GM12878 (cell line): ENCODE data around the gene TNIP1. TPM values are rescaled to one million over a fixed set of nuclear protein-coding genes. Genes with fewer than 3 reads are reported as not detected.
A peak's percentile ranks its signal among the peaks of the same experiment; 100 is the strongest.

Experiments
- BHLHE40 ChIP-seq, 2 experiments: fragments of 450-650 bp in 1 of 2; IDR thresholded peaks; 2 replicates each; pipeline ENCODE4 v1.6.1; 2011 to 2017; ENCODE audit warnings: low read depth in 2 of 2, borderline replicate concordance in 1 of 2, improper control_type of control experiment in 1 of 2, low read length in 1 of 2, mild to moderate bottlenecking in 1 of 2
- CBX5 ChIP-seq: sonication (generic); IDR thresholded peaks from 2 replicates; pipeline ENCODE4 v1.6.1; 2016; ENCODE audit warnings: low read depth, moderate library complexity, mild to moderate bottlenecking, inconsistent platforms
- CHD1 ChIP-seq: IDR thresholded peaks from 2 replicates; pipeline ENCODE4 v1.6.1; 2012; ENCODE audit warnings: low read depth, low read length, improper control_type of control experiment
- CHD2 ChIP-seq: IDR thresholded peaks from 2 replicates; pipeline ENCODE4 v1.6.1; 2011; ENCODE audit warnings: low read depth, low read length, improper control_type of control experiment, borderline replicate concordance
- EGR1 ChIP-seq, 2 experiments: IDR thresholded peaks; 1 replicate in 1 of 2; 2 replicates in 1 of 2; pipeline ENCODE4 v1.6.1; 2011 to 2012; ENCODE audit warnings: low read depth in 2 of 2, low read length in 2 of 2, borderline replicate concordance in 1 of 2, mild to moderate bottlenecking in 1 of 2, moderate library complexity in 1 of 2
- GABPA ChIP-seq: IDR thresholded peaks from 2 replicates; pipeline ENCODE4 v1.6.1; 2014; ENCODE audit warnings: antibody characterized with exemption, low read depth, mild to moderate bottlenecking, inconsistent platforms
- HDAC2 ChIP-seq: fragments of 200-600 bp; sonication (generic); IDR thresholded peaks from 2 replicates; pipeline ENCODE4 v1.6.1; 2017
- HDAC6 ChIP-seq: fragments of 200-600 bp; sonication (generic); IDR thresholded peaks from one replicate; pipeline ENCODE4 v1.8.0; 2017; ENCODE audit warnings: antibody characterized with exemption; ENCODE audit not compliant: unreplicated experiment
- IRF4 ChIP-seq: IDR thresholded peaks from 2 replicates; pipeline ENCODE4 v1.6.1; 2011; ENCODE audit warnings: low read depth, low read length
- KDM1A ChIP-seq: fragments of 200-600 bp; sonication (generic); IDR thresholded peaks from 2 replicates; pipeline ENCODE4 v1.6.1; 2016; ENCODE audit warnings: borderline replicate concordance
- LARP7 ChIP-seq: fragments of 450-650 bp; IDR thresholded peaks from 2 replicates; pipeline ENCODE4 v1.6.1; 2017; ENCODE audit warnings: mild to moderate bottlenecking
- NFYA ChIP-seq: IDR thresholded peaks from 2 replicates; pipeline ENCODE4 v1.6.1; 2011; ENCODE audit warnings: low read depth, mild to moderate bottlenecking, low read length, improper control_type of control experiment, borderline replicate concordance
- RELA ChIP-seq: fragments of 450-650 bp; IDR thresholded peaks from 2 replicates; pipeline ENCODE4 v1.8.0; 2014; ENCODE audit warnings: borderline replicate concordance; ENCODE audit not compliant: partially characterized antibody
- SMAD1 ChIP-seq: fragments of 450-650 bp; IDR thresholded peaks from 2 replicates; pipeline ENCODE4 v1.6.1; 2018; ENCODE audit warnings: mild to moderate bottlenecking, low read depth; ENCODE audit not compliant: partially characterized antibody
- SRF ChIP-seq, 2 experiments: IDR thresholded peaks; 2 replicates each; pipeline ENCODE4 v1.6.1; 2011; ENCODE audit warnings: low read depth in 2 of 2, low read length in 2 of 2, mild to moderate bottlenecking in 1 of 2, moderate library complexity in 1 of 2
- STAT1 ChIP-seq: fragments of 450-650 bp; conservative IDR thresholded peaks from 2 replicates; pipeline ENCODE4 v1.6.1; 2014; ENCODE audit warnings: antibody characterized with exemption, mild to moderate bottlenecking
- SUPT20H ChIP-seq: IDR thresholded peaks from 2 replicates; pipeline ENCODE4 v1.6.1; 2011; ENCODE audit warnings: low read depth, mild to moderate bottlenecking, low read length, moderate library complexity, borderline replicate concordance; ENCODE audit not compliant: control insufficient read depth
- TCF7 ChIP-seq: IDR thresholded peaks from 2 replicates; pipeline ENCODE4 v1.6.1; 2014; ENCODE audit warnings: antibody characterized with exemption, borderline replicate concordance
- ZBED1 ChIP-seq: IDR thresholded peaks from 2 replicates; pipeline ENCODE4 v1.6.1; 2016; ENCODE audit warnings: borderline replicate concordance
- ZNF217 ChIP-seq: fragments of 450-650 bp; IDR thresholded peaks from 2 replicates; pipeline ENCODE4 v1.6.1; 2017; ENCODE audit warnings: antibody characterized with exemption, mild to moderate bottlenecking
- ZNF24 ChIP-seq: fragments of 450-650 bp; IDR thresholded peaks from 2 replicates; pipeline ENCODE4 v1.6.1; 2017; ENCODE audit warnings: antibody characterized with exemption, mild to moderate bottlenecking
- polyA plus RNA-seq, 11 experiments: library from polyadenylated mRNA; depleted of rRNA in 4 of 11; unstranded in 6 of 11; stranded (reverse) in 5 of 11; fragments of >200 nt; fragmentation: Nextera tagmentation in 4 of 11; fragmentation: Illumina TruSeq in 1 of 11; extraction: Ambion mirVana in 4 of 11; extraction: Trizol in 1 of 11; gene quantifications; 1 replicate in 1 of 11; 2 replicates in 10 of 11; pipeline versions ENCODE4 v1.2.1 to v1.2.3, GENCODE V29; 2011 to 2016; ENCODE audit warnings: inconsistent platforms in 2 of 11, missing spikeins in 2 of 11, low read depth in 1 of 11
- total RNA-seq, 4 experiments: library from RNA; depleted of rRNA in 3 of 4; stranded (reverse); fragments of >200 nt in 3 of 4; fragmentation: Illumina TruSeq in 1 of 4; extraction: Trizol in 1 of 4; gene quantifications; 2 replicates each; pipeline versions ENCODE4 v1.2.1 to v1.2.3, GENCODE V29; 2013 to 2021
- TF ChIP-seq, protein P1 (sequence below): fragments of 450-650 bp; formaldehyde crosslinking; IDR thresholded peaks from 2 replicates; pipeline ENCODE4 v1.4.0; 2020; ENCODE audit warnings: mild to moderate bottlenecking, moderate library complexity
- TF ChIP-seq, protein P2 (sequence below): fragments of 450-650 bp; conservative IDR thresholded peaks from 2 replicates; pipeline ENCODE4 v1.6.1; 2017; ENCODE audit warnings: mild to moderate bottlenecking, moderate library complexity
- TF ChIP-seq, protein P3 (sequence below): fragments of 450-650 bp; IDR thresholded peaks from 2 replicates; pipeline ENCODE4 v1.6.1; 2017; ENCODE audit warnings: low read depth, mild to moderate bottlenecking, moderate library complexity

The TNIP1 gene
- total and polyA plus RNA-seq, 10 of the 15 experiments (the other 5 are each of a cell fraction or from before 2014, with no cell fraction given), result 4.4 to 279 (median 150) TPM

DNA sequence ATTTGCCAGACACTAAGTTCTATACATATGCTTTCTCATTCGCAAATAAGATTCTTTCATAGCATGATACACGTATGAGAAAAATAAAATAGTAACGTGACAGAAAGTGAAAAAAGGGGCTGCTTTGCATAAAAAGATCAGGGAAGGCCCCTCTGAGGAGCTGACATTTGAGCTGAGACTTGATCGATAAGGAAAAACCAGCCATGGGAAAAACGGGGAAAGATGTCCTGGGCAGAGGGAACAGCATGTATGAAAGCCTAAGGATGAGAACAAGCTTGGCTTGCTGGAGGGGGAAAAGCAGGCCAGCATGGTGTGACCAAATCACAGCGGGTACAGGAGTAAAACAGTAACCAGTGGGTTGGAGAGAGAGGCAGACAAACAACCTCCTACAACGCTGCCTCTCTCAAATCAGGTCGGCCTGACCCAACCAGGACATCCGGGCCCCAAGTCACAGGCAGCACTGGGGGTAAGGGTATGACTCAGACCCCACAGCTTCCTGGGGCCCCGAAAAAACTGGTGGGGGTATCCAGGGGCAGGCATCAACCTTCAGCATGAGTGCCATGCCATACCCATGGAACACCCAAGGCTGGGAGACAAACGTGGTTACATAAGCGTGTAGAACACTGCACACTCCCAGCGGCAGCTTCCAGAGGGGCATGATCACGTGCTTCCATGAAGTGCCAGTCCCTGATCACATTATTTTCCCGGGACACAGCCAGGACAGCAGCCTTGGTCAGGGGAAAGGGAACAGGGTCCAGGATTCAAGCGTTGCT is 2.2 kb downstream of the TNIP1 start (continued):
- TF ChIP-seq CHD1, result no peak
- TF ChIP-seq, protein P1, sequence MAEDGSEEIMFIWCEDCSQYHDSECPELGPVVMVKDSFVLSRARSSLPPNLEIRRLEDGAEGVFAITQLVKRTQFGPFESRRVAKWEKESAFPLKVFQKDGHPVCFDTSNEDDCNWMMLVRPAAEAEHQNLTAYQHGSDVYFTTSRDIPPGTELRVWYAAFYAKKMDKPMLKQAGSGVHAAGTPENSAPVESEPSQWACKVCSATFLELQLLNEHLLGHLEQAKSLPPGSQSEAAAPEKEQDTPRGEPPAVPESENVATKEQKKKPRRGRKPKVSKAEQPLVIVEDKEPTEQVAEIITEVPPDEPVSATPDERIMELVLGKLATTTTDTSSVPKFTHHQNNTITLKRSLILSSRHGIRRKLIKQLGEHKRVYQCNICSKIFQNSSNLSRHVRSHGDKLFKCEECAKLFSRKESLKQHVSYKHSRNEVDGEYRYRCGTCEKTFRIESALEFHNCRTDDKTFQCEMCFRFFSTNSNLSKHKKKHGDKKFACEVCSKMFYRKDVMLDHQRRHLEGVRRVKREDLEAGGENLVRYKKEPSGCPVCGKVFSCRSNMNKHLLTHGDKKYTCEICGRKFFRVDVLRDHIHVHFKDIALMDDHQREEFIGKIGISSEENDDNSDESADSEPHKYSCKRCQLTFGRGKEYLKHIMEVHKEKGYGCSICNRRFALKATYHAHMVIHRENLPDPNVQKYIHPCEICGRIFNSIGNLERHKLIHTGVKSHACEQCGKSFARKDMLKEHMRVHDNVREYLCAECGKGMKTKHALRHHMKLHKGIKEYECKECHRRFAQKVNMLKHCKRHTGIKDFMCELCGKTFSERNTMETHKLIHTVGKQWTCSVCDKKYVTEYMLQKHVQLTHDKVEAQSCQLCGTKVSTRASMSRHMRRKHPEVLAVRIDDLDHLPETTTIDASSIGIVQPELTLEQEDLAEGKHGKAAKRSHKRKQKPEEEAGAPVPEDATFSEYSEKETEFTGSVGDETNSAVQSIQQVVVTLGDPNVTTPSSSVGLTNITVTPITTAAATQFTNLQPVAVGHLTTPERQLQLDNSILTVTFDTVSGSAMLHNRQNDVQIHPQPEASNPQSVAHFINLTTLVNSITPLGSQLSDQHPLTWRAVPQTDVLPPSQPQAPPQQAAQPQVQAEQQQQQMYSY (CRISPR knock-in tag), result no peak
- no peak for TF ChIP-seq SUPT20H
- TF ChIP-seq SRF (IDR thresholded peaks at IDR 0.05; ENCODE audit: low read depth in 2 of 2, low read length in 2 of 2), result peak; percentile 88 to 93
- TF ChIP-seq EGR1 (IDR thresholded peaks at IDR 0.05; ENCODE audit: borderline replicate concordance in 1 of 2, low read depth in 2 of 2, low read length in 2 of 2), result peak in 1 of 2 experiments; percentile 32; a peak in 1 of 3 replicates
- TF ChIP-seq RELA, result no peak
- TF ChIP-seq, protein P2, sequence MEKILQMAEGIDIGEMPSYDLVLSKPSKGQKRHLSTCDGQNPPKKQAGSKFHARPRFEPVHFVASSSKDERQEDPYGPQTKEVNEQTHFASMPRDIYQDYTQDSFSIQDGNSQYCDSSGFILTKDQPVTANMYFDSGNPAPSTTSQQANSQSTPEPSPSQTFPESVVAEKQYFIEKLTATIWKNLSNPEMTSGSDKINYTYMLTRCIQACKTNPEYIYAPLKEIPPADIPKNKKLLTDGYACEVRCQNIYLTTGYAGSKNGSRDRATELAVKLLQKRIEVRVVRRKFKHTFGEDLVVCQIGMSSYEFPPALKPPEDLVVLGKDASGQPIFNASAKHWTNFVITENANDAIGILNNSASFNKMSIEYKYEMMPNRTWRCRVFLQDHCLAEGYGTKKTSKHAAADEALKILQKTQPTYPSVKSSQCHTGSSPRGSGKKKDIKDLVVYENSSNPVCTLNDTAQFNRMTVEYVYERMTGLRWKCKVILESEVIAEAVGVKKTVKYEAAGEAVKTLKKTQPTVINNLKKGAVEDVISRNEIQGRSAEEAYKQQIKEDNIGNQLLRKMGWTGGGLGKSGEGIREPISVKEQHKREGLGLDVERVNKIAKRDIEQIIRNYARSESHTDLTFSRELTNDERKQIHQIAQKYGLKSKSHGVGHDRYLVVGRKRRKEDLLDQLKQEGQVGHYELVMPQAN, result 0 out of 2 replicates have a peak, but pooled peaks have one; percentile 37
- TF ChIP-seq NFYA, result no peak
- no peak for TF ChIP-seq ZNF24
- no peak for TF ChIP-seq GABPA
- TF ChIP-seq LARP7, result 0 out of 2 replicates have a peak, but pooled peaks have one; percentile 56
- no peak for TF ChIP-seq CHD2
- TF ChIP-seq HDAC2, result no peak
- TF ChIP-seq ZBED1, result peak; percentile 31; the same call in 1 of the 2 replicates
- no peak for TF ChIP-seq KDM1A
- TF ChIP-seq STAT1, result no peak
- TF ChIP-seq TCF7, result no peak
- no peak for TF ChIP-seq SMAD1
- no peak for TF ChIP-seq ZNF217
- TF ChIP-seq HDAC6, result no peak
- no peak for TF ChIP-seq CBX5
- peak; percentile 62; the same call in 1 of the 2 replicates for TF ChIP-seq IRF4
- peak; percentile 79 to 82 for TF ChIP-seq BHLHE40 (IDR thresholded peaks at IDR 0.05; ENCODE audit: borderline replicate concordance in 1 of 2, low read depth in 2 of 2, low read length in 1 of 2)
- TF ChIP-seq, protein P3, sequence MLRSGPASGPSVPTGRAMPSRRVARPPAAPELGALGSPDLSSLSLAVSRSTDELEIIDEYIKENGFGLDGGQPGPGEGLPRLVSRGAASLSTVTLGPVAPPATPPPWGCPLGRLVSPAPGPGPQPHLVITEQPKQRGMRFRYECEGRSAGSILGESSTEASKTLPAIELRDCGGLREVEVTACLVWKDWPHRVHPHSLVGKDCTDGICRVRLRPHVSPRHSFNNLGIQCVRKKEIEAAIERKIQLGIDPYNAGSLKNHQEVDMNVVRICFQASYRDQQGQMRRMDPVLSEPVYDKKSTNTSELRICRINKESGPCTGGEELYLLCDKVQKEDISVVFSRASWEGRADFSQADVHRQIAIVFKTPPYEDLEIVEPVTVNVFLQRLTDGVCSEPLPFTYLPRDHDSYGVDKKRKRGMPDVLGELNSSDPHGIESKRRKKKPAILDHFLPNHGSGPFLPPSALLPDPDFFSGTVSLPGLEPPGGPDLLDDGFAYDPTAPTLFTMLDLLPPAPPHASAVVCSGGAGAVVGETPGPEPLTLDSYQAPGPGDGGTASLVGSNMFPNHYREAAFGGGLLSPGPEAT, result peak; percentile 78
